Activated T-cell treated with anti-CD3 and anti-CD28 coated beads for 48 hours (primary cell): ENCODE results near the gene RHD.
"Not testable (repeated sequence)": the region's sequence is repeated elsewhere in the genome, so short reads cannot be mapped to it uniquely, and the experiment has no call there.

ENCODE experiments used
- DNase-seq: peaks from one replicate; pipeline ENCODE4 v3.0.0-alpha.2; 2020; ENCODE audit warnings: low read depth

RHD gene

GRCh38 chr1:25356441-25356840 lies 84.1 kb downstream of the RHD start:
- no peak for DNase-seq

- no peak for DNase-seq
Measured at GRCh38 chr1:25356848-25357247, 84.5 kb downstream of the RHD start.

- DNase-seq: no peak
Measured at GRCh38 chr1:25360596-25361581, 88.6 kb downstream of the RHD start.

GRCh38 chr1:25361901-25362300 lies 89.6 kb downstream of the RHD start:
- no peak for DNase-seq

GRCh38 chr1:25362634-25363559 lies 90.6 kb downstream of the RHD start:
- DNase-seq: not testable (repeated sequence)

DNA sequence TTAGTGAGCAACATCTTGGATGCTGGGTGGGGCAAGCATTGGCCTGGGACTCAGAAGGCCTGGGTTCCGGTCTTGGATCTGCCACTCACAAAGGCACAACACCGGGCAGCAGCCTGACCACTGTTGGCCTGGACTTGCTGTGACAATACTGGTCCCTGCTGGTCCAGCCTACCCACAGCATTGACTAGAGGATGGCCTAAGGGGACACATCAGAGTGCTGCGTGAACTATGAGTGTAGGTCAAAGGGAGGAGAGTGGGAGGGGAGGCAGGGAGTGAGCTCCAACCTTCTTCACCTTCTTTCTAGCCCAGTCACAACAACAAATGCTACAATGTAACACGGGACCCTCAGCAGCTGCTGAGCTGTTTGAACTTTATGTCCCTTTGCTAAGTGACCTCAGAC lies 96.9 kb downstream of the RHD start:
- DNase-seq: no peak

- DNase-seq: not testable (repeated sequence)
Measured at GRCh38 chr1:25369691-25370271, 97.5 kb downstream of the RHD start.

GRCh38 chr1:25371757-25372156 lies 99.4 kb downstream of the RHD start:
- DNase-seq: not testable (repeated sequence)

DNA sequence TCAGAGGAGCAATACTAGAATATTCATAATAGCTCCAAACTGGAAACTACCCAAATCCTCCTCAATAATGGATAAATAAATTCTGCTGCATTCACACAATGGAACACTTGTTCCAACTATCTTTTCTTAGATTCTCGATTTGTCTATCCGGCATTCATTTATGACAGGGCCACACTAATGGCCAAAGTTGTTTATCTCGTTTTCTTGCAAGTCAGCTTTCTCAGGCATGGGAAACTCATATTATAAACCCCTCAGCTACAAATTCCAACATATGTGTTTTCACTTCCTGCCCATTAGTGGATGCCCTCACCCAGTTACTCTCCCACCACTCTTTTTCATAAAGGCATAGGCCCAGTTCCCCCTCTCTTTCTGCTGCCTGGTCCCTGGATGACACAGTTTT lies 106.1 kb downstream of the RHD start:
- not testable (repeated sequence) for DNase-seq
